Measurements from ENCODE around the gene NRDC. TPM values are rescaled to one million over a fixed set of nuclear protein-coding genes. Genes with fewer than 3 reads are reported as not detected.

NRDC gene
- total and polyA plus RNA-seq, 2 of the 8 experiments (the other 6 are each of a cell fraction or from before 2014, with no cell fraction given): 70.2 to 182 TPM

DNA sequence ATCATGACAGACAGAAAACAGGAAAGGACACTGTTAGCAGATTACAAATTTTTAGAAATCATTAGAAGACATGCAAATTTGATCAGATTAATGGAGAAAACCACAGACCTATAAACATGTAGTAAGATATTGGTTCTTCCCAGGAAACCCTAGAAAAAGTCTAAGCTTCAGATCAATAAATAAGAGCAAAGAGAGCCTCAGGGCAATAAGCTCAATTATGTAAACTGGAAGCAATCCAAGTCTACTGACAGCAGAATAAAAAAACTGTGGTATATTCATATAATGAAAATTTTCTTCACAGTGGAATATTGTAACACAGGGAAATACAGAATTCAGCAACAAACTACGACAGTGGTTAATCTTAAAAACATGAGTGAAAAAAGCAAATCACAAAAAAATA, 36.3 kb downstream of the NRDC start (continued):
- TF ChIP-seq, protein P1, sequence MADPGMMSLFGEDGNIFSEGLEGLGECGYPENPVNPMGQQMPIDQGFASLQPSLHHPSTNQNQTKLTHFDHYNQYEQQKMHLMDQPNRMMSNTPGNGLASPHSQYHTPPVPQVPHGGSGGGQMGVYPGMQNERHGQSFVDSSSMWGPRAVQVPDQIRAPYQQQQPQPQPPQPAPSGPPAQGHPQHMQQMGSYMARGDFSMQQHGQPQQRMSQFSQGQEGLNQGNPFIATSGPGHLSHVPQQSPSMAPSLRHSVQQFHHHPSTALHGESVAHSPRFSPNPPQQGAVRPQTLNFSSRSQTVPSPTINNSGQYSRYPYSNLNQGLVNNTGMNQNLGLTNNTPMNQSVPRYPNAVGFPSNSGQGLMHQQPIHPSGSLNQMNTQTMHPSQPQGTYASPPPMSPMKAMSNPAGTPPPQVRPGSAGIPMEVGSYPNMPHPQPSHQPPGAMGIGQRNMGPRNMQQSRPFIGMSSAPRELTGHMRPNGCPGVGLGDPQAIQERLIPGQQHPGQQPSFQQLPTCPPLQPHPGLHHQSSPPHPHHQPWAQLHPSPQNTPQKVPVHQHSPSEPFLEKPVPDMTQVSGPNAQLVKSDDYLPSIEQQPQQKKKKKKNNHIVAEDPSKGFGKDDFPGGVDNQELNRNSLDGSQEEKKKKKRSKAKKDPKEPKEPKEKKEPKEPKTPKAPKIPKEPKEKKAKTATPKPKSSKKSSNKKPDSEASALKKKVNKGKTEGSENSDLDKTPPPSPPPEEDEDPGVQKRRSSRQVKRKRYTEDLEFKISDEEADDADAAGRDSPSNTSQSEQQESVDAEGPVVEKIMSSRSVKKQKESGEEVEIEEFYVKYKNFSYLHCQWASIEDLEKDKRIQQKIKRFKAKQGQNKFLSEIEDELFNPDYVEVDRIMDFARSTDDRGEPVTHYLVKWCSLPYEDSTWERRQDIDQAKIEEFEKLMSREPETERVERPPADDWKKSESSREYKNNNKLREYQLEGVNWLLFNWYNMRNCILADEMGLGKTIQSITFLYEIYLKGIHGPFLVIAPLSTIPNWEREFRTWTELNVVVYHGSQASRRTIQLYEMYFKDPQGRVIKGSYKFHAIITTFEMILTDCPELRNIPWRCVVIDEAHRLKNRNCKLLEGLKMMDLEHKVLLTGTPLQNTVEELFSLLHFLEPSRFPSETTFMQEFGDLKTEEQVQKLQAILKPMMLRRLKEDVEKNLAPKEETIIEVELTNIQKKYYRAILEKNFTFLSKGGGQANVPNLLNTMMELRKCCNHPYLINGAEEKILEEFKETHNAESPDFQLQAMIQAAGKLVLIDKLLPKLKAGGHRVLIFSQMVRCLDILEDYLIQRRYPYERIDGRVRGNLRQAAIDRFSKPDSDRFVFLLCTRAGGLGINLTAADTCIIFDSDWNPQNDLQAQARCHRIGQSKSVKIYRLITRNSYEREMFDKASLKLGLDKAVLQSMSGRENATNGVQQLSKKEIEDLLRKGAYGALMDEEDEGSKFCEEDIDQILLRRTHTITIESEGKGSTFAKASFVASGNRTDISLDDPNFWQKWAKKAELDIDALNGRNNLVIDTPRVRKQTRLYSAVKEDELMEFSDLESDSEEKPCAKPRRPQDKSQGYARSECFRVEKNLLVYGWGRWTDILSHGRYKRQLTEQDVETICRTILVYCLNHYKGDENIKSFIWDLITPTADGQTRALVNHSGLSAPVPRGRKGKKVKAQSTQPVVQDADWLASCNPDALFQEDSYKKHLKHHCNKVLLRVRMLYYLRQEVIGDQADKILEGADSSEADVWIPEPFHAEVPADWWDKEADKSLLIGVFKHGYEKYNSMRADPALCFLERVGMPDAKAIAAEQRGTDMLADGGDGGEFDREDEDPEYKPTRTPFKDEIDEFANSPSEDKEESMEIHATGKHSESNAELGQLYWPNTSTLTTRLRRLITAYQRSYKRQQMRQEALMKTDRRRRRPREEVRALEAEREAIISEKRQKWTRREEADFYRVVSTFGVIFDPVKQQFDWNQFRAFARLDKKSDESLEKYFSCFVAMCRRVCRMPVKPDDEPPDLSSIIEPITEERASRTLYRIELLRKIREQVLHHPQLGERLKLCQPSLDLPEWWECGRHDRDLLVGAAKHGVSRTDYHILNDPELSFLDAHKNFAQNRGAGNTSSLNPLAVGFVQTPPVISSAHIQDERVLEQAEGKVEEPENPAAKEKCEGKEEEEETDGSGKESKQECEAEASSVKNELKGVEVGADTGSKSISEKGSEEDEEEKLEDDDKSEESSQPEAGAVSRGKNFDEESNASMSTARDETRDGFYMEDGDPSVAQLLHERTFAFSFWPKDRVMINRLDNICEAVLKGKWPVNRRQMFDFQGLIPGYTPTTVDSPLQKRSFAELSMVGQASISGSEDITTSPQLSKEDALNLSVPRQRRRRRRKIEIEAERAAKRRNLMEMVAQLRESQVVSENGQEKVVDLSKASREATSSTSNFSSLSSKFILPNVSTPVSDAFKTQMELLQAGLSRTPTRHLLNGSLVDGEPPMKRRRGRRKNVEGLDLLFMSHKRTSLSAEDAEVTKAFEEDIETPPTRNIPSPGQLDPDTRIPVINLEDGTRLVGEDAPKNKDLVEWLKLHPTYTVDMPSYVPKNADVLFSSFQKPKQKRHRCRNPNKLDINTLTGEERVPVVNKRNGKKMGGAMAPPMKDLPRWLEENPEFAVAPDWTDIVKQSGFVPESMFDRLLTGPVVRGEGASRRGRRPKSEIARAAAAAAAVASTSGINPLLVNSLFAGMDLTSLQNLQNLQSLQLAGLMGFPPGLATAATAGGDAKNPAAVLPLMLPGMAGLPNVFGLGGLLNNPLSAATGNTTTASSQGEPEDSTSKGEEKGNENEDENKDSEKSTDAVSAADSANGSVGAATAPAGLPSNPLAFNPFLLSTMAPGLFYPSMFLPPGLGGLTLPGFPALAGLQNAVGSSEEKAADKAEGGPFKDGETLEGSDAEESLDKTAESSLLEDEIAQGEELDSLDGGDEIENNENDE (IDR thresholded peaks at IDR 0.05; ENCODE audit: insufficient replicate concordance, low read length): no peak
- TF ChIP-seq TAF7 (optimal IDR thresholded peaks at IDR 0.05; ENCODE audit: borderline replicate concordance, low read depth, low read length) (no peak), GTF2F1 (IDR thresholded peaks at IDR 0.05; ENCODE audit: borderline replicate concordance, low read depth, low read length) (no peak), SRF (IDR thresholded peaks at IDR 0.05; ENCODE audit: low read depth, low read length) (no peak), FOSL1 (IDR thresholded peaks at IDR 0.05; ENCODE audit: insufficient read depth, low read depth, low read length) (no peak), PHF8 (conservative IDR thresholded peaks at IDR 0.05; ENCODE audit: low read depth, low read length) (no peak), SAP30 (IDR thresholded peaks at IDR 0.05; ENCODE audit: insufficient read depth, insufficient replicate concordance, low read length) (no peak), NRF1 (IDR thresholded peaks at IDR 0.05; ENCODE audit: low read depth, low read length) (no peak), CREB1 (IDR thresholded peaks at IDR 0.05) (no peak)
- TF ChIP-seq, protein P2, sequence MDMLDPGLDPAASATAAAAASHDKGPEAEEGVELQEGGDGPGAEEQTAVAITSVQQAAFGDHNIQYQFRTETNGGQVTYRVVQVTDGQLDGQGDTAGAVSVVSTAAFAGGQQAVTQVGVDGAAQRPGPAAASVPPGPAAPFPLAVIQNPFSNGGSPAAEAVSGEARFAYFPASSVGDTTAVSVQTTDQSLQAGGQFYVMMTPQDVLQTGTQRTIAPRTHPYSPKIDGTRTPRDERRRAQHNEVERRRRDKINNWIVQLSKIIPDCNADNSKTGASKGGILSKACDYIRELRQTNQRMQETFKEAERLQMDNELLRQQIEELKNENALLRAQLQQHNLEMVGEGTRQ (IDR thresholded peaks at IDR 0.05; ENCODE audit: low read length): no peak

All from H1 (cell line).